Large intestine (tissue), 3 donors: ENCODE data around the gene SLC12A1. TPM values are rescaled to one million over a fixed set of nuclear protein-coding genes. Genes with fewer than 3 reads are reported as not detected.

Source experiments
- DNase-seq, 2 donors: peaks; one replicate each; pipeline versions ENCODE4 v3.0.0 to v3.0.0-alpha.2; 2013
- H3K27ac ChIP-seq: one replicate; pipeline ENCODE4 v1.5.1; 2013; ENCODE audit warnings: low read length
- H3K27me3 ChIP-seq: 2 replicates; pipeline ENCODE4 v1.6.1; 2013; ENCODE audit warnings: low read length; ENCODE audit not compliant: control insufficient read depth, insufficient read depth
- H3K36me3 ChIP-seq: 2 replicates; pipeline ENCODE4 v1.6.1; 2013; ENCODE audit warnings: low read length; ENCODE audit not compliant: control insufficient read depth, insufficient read depth
- H3K4me1 ChIP-seq: one replicate; pipeline ENCODE4 v1.6.1; 2013; ENCODE audit warnings: low read length; ENCODE audit not compliant: control insufficient read depth, insufficient read depth
- H3K4me3 ChIP-seq: one replicate; pipeline ENCODE4 v1.5.1; 2013; ENCODE audit warnings: low read length
- H3K9me3 ChIP-seq: one replicate; pipeline ENCODE4 v1.6.1; 2013; ENCODE audit warnings: mild to moderate bottlenecking, low read depth, low read length, moderate library complexity; ENCODE audit not compliant: control insufficient read depth
- whole genome bisulfite sequencing: methylation state at CpG from one replicate; pipeline ENCODE4 v1.1.5; 2013; ENCODE audit warnings: low lambda C conversion rate; ENCODE audit not compliant: insufficient coverage; 5-methylcytosine and 5-hydroxymethylcytosine counted together
- polyA plus RNA-seq: library from polyadenylated mRNA; unstranded; fragments of 120-200 nt; gene quantifications from one replicate; pipeline ENCODE4 v1.2.1, GENCODE V29; 2013

SLC12A1 gene
- polyA plus RNA-seq, 1 donor: 0.10 TPM

- no peak for DNase-seq
- Histone ChIP-seq H3K27me3 (no peaks in the 10 kb centered on the region), H3K4me1 (no peaks in the 10 kb centered on the region), H3K27ac (no peak overlapping the region), H3K4me3 (no peak overlapping the region), H3K36me3 (peaks cover 37% of the 10 kb centered on the region), H3K9me3 (no peaks in the 10 kb centered on the region)
- WGBS: 100% methylated on average over 1 of the region's 4 CpGs
These were observed 134.0 kb downstream of the SLC12A1 start for GRCh38 chr15:48340111-48340510.

GRCh38 chr15:48343865-48344264, 137.8 kb downstream of the SLC12A1 start:
- WGBS: 100% methylated on average over 2 of the region's 6 CpGs
- H3K4me3 ChIP-seq: no peak overlapping the region
- H3K36me3 ChIP-seq: peaks cover 13% of the 10 kb centered on the region

DNA sequence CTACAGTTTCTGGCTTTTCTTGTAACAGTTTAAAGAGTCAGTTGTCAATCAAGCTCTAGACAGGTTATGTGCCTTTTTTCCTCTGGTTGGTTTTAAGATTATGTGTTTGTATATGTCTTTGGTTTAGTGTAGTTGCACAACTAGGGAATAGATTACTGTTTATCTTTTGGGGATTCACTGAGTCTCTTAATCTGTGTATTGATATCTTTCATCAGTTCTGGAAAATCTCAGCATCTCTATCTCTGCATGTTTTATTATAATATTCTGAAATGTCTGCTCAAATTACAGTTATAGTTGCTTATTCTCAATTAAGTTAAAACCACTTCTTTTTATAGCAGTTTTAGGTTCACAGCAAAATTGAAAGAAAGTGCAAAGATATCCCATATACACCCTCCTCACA, 139.4 kb downstream of the SLC12A1 start:
- no peaks in the 10 kb centered on the region for H3K27me3 ChIP-seq
- H3K4me1 ChIP-seq: no peaks in the 10 kb centered on the region
- DNase-seq: no peak
- no peaks in the 10 kb centered on the region for H3K9me3 ChIP-seq
- H3K36me3 ChIP-seq: peaks cover 6% of the 10 kb centered on the region
- no peak overlapping the region for H3K27ac ChIP-seq
- no peak overlapping the region for H3K4me3 ChIP-seq

More at GRCh38 chr15:48343865-48344264, 137.8 kb downstream of the SLC12A1 start:
- H3K27ac ChIP-seq: no peak overlapping the region
- DNase-seq: no peak
- H3K27me3 ChIP-seq: no peaks in the 10 kb centered on the region
- H3K4me1 ChIP-seq: no peaks in the 10 kb centered on the region
- H3K9me3 ChIP-seq: no peaks in the 10 kb centered on the region

GRCh38 chr15:48352474-48353072, 146.5 kb downstream of the SLC12A1 start:
- Histone ChIP-seq H3K9me3 (no peaks in the 10 kb centered on the region), H3K27me3 (no peaks in the 10 kb centered on the region), H3K36me3 (no peaks in the 10 kb centered on the region), H3K4me3 (no peak overlapping the region), H3K27ac (no peak overlapping the region), H3K4me1 (peaks cover 3% of the 10 kb centered on the region)
- WGBS: no CpG with 5 or more reads among the region's 6 CpGs
- DNase-seq: peak; percentile 45 to 53

Other genes with a start within 250 kb of the SLC12A1 start
- gene SLC24A5, start 85.3 kb upstream of the SLC12A1 start, polyA plus RNA-seq: not detected
- 28.8 TPM for gene MYEF2, start 28.0 kb upstream of the SLC12A1 start, polyA plus RNA-seq
- gene CTXN2, start 14.6 kb upstream of the SLC12A1 start, polyA plus RNA-seq: 0.10 TPM
- gene DUT, start 125.1 kb downstream of the SLC12A1 start, polyA plus RNA-seq: 112 TPM